Measurements from ENCODE around the gene TCTN1.
A peak's percentile ranks its signal among the peaks of the same experiment; 100 is the strongest.
"Not testable (repeated sequence)": the region's sequence is repeated elsewhere in the genome, so short reads cannot be mapped to it uniquely, and the experiment has no call there.

Gene TCTN1

DNA sequence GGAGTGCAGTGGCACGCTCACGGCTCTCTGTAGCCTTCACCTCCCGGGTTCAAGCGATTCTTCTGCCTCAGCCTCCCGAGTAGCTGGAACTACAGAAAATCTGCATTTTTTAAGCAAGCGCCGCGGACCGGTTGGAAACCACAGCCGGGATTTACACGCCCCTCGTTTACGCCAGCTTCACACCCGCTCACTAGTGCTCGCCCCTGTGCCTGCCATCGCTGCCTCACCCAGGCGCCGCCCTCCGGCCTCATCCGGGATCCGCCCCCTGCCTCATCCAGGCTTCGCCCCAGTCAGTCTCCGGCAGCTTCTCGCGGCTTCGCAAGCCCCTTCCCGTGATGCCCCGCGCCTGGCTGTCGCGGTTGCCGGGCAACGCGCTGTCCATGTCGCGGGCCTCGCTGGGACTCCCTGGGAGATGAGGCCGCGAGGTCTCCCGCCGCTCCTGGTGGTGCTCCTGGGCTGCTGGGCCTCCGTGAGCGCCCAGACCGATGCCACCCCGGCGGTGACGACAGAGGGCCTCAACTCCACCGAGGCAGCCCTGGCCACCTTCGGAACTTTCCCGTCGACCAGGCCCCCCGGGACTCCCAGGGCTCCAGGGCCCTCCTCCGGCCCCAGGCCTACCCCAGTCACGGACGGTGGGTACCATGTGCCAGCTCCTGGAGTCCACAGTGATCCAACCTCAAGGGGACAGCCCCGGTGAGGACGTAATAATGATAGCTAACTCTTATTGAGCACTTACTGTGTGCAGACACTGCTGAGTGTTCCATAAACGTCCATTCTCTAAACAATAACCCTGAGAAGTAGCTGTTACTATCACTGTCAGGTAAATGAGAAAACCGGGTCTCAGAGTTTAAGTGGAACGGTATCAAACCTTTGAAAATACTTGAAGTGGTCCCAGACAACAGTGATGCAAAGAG is at the start of gene TCTN1:
TSS of gene TCTN1 (plus strand) at position 359 of the 914 bp plus-strand sequence. CDS start at position 413, 54 bp downstream.
- peaks cover 7% of the 10 kb centered on the region for H3K4me1 ChIP-seq (ENCODE audit: control insufficient read depth, insufficient read depth, low read length)
- H3K27me3 ChIP-seq (replicated peaks; ENCODE audit: control insufficient read depth, insufficient read depth, low read length) = no peaks in the 10 kb centered on the region
- no peaks in the 10 kb centered on the region for H3K9me3 ChIP-seq (ENCODE audit: control insufficient read depth, low read length)

GRCh38 chr12:110564471-110564991 is 49.4 kb upstream of the TCTN1 start:
- no peaks in the 10 kb centered on the region for H3K9me3 ChIP-seq (ENCODE audit: control insufficient read depth, low read length)
- no peaks in the 10 kb centered on the region for H3K36me3 ChIP-seq (ENCODE audit: control insufficient read depth, insufficient read depth, low read length, severe bottlenecking)
- H3K9ac ChIP-seq (ENCODE audit: low read length) = peak overlapping the region; percentile 35
- peaks cover 62% of the 10 kb centered on the region for H3K4me1 ChIP-seq (ENCODE audit: control insufficient read depth, insufficient read depth, low read length)
- H3K27me3 ChIP-seq (replicated peaks; ENCODE audit: control insufficient read depth, insufficient read depth, low read length) = no peaks in the 10 kb centered on the region
- DNase-seq (ENCODE audit: low read depth) = no peak
- H3K4me3 ChIP-seq (ENCODE audit: low read length) = peak overlapping the region; percentile 34

More for the DNA sequence above, at the start of gene TCTN1:
- peak within 1 kb of the TSS; percentile 89 for H3K4me3 ChIP-seq (ENCODE audit: low read length)
- H3K36me3 ChIP-seq (ENCODE audit: control insufficient read depth, insufficient read depth, low read length, severe bottlenecking) = peaks cover 5% of the 10 kb centered on the region
- peak within 1 kb of the TSS; percentile 91 for H3K9ac ChIP-seq (ENCODE audit: low read length)
- DNase-seq (ENCODE audit: low read depth) = peak; percentile 99

DNA sequence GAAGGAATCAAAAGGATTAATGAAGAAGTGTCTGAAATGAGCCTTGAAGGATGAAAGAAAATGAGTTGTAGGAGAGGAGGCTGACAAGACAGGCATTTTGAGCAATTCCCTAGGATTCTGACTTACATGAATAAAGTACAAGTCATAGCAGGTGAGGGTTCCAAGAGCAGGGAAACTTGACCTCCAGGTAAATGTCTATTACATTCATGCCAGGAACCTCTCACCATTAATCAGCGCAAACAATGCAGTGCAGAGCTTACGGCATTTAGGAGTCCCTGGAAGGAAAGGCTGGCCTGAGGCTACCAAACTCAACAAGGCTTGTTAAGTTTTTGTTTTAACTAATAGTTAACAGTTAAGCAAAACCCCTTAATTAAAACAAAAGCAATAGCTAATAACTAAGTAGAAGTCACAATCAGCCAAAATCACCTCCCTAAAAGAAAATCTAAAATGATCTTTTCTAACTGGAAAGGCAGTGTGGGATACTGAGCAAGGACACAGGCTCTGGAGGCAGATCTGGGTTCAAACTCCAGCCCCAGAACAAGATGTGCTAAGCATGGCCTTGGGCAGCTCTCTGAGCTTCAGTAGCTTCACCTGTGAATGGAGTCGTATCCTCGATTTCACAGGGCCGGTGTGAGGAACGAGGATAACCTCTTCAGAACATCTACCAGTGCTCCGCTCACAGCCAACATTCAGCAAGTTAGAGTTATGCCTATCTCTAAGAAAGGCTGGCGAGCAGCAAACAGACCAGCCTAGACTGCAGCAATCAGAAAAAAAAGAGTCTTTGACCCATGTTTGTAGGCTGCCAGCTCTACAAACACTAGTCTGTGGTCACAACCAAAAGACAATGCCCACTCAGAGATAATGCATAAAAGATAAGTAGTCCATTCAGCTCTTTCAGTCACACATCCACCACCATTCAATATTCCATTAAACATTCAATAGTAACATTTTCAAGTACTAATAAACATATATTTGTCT is 47.7 kb upstream of the TCTN1 start:
- H3K36me3 ChIP-seq (ENCODE audit: control insufficient read depth, insufficient read depth, low read length, severe bottlenecking) = no peaks in the 10 kb centered on the region
- H3K9me3 ChIP-seq (ENCODE audit: control insufficient read depth, low read length) = no peaks in the 10 kb centered on the region
- H3K27me3 ChIP-seq (replicated peaks; ENCODE audit: control insufficient read depth, insufficient read depth, low read length) = no peaks in the 10 kb centered on the region
- no peak overlapping the region for H3K4me3 ChIP-seq (ENCODE audit: low read length)
- peaks cover 52% of the 10 kb centered on the region for H3K4me1 ChIP-seq (ENCODE audit: control insufficient read depth, insufficient read depth, low read length)
- no peak for DNase-seq (ENCODE audit: low read depth)
- no peak overlapping the region for H3K9ac ChIP-seq (ENCODE audit: low read length)

- H3K9ac ChIP-seq (ENCODE audit: low read length) = no peak overlapping the region
- peaks cover 44% of the 10 kb centered on the region for H3K4me1 ChIP-seq (ENCODE audit: control insufficient read depth, insufficient read depth, low read length)
- no peaks in the 10 kb centered on the region for H3K36me3 ChIP-seq (ENCODE audit: control insufficient read depth, insufficient read depth, low read length, severe bottlenecking)
- H3K9me3 ChIP-seq (ENCODE audit: control insufficient read depth, low read length) = no peaks in the 10 kb centered on the region
- no peak for DNase-seq (ENCODE audit: low read depth)
- no peak overlapping the region for H3K4me3 ChIP-seq (ENCODE audit: low read length)
- H3K27me3 ChIP-seq (replicated peaks; ENCODE audit: control insufficient read depth, insufficient read depth, low read length) = no peaks in the 10 kb centered on the region
These were observed 46.9 kb upstream of the TCTN1 start for GRCh38 chr12:110566993-110567392.

GRCh38 chr12:110568752-110569151 is 45.2 kb upstream of the TCTN1 start:
- H3K36me3 ChIP-seq (ENCODE audit: control insufficient read depth, insufficient read depth, low read length, severe bottlenecking) = no peaks in the 10 kb centered on the region
- H3K27me3 ChIP-seq (replicated peaks; ENCODE audit: control insufficient read depth, insufficient read depth, low read length) = no peaks in the 10 kb centered on the region
- H3K9ac ChIP-seq (ENCODE audit: low read length) = no peak overlapping the region
- H3K4me1 ChIP-seq (ENCODE audit: control insufficient read depth, insufficient read depth, low read length) = peaks cover 32% of the 10 kb centered on the region
- no peak for DNase-seq (ENCODE audit: low read depth)
- no peaks in the 10 kb centered on the region for H3K9me3 ChIP-seq (ENCODE audit: control insufficient read depth, low read length)
- no peak overlapping the region for H3K4me3 ChIP-seq (ENCODE audit: low read length)

DNA sequence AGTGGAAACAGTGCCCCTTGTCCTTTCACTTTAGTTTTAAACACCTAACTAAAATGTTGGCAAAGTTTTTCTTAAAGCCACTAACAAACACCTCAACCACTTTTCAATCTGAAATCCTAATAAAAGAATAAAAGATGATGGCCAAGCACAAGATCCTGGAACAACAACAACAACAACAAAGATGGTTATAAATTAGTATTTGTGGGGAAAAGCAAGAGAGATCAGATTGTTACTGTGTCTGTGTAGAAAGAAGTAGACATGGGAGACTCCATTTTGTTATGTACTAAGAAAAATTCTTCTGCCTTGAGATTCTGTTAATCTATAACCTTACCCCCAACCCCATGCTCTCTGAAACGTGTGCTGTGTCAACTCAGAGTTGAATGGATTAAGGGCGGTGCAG is 44.1 kb upstream of the TCTN1 start:
- DNase-seq (ENCODE audit: low read depth); H3K9me3 ChIP-seq (ENCODE audit: control insufficient read depth, low read length); H3K27me3 ChIP-seq (replicated peaks; ENCODE audit: control insufficient read depth, insufficient read depth, low read length); H3K9ac ChIP-seq (ENCODE audit: low read length); H3K36me3 ChIP-seq (ENCODE audit: control insufficient read depth, insufficient read depth, low read length, severe bottlenecking); H3K4me3 ChIP-seq (ENCODE audit: low read length): not testable (repeated sequence)
- peaks cover 32% of the 10 kb centered on the region for H3K4me1 ChIP-seq (ENCODE audit: control insufficient read depth, insufficient read depth, low read length)

- H3K4me3 ChIP-seq (ENCODE audit: low read length); H3K36me3 ChIP-seq (ENCODE audit: control insufficient read depth, insufficient read depth, low read length, severe bottlenecking); H3K27me3 ChIP-seq (replicated peaks; ENCODE audit: control insufficient read depth, insufficient read depth, low read length); H3K9me3 ChIP-seq (ENCODE audit: control insufficient read depth, low read length); DNase-seq (ENCODE audit: low read depth); H3K9ac ChIP-seq (ENCODE audit: low read length): not testable (repeated sequence)
- H3K4me1 ChIP-seq (ENCODE audit: control insufficient read depth, insufficient read depth, low read length) = peaks cover 33% of the 10 kb centered on the region
These were observed 43.1 kb upstream of the TCTN1 start for GRCh38 chr12:110570798-110571197.

GRCh38 chr12:110574044-110574443 is 39.9 kb upstream of the TCTN1 start:
- DNase-seq (ENCODE audit: low read depth) = no peak
- H3K36me3 ChIP-seq (ENCODE audit: control insufficient read depth, insufficient read depth, low read length, severe bottlenecking) = no peaks in the 10 kb centered on the region
- H3K4me3 ChIP-seq (ENCODE audit: low read length) = peak overlapping the region; percentile 59
- peaks cover 52% of the 10 kb centered on the region for H3K4me1 ChIP-seq (ENCODE audit: control insufficient read depth, insufficient read depth, low read length)
- no peaks in the 10 kb centered on the region for H3K27me3 ChIP-seq (replicated peaks; ENCODE audit: control insufficient read depth, insufficient read depth, low read length)
- peak overlapping the region; percentile 60 for H3K9ac ChIP-seq (ENCODE audit: low read length)
- H3K9me3 ChIP-seq (ENCODE audit: control insufficient read depth, low read length) = no peaks in the 10 kb centered on the region

DNA sequence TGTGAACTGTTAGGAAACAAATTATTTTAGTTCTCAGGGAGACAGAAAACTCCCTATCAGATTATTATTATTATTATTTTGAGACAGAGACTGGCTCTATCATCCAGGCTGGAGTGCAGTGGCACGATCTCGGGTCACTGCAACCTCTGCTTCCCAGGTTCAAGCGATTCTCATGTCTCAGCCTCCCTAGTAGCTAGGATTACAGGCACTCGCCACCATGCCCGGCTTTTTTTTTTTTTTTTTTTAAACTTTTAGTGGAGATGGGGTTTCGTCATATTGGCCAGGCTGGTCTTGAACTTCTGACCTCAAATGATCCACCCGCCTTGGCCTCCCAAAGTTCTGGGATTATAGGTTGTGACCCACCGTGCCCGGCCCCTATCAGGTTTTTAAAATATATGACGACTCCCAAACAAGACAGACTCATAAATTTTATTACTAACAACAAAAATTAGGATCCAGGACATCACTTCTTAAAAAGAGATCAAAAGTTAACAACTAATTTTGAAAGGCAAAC is 39.2 kb upstream of the TCTN1 start:
- peak overlapping the region; percentile 60 for H3K9ac ChIP-seq (ENCODE audit: low read length)
- not testable (repeated sequence) for H3K36me3 ChIP-seq (ENCODE audit: control insufficient read depth, insufficient read depth, low read length, severe bottlenecking); H3K27me3 ChIP-seq (replicated peaks; ENCODE audit: control insufficient read depth, insufficient read depth, low read length); DNase-seq (ENCODE audit: low read depth); H3K9me3 ChIP-seq (ENCODE audit: control insufficient read depth, low read length)
- peaks cover 57% of the 10 kb centered on the region for H3K4me1 ChIP-seq (ENCODE audit: control insufficient read depth, insufficient read depth, low read length)
- peak overlapping the region; percentile 59 for H3K4me3 ChIP-seq (ENCODE audit: low read length)

- H3K36me3 ChIP-seq (ENCODE audit: control insufficient read depth, insufficient read depth, low read length, severe bottlenecking) = no peaks in the 10 kb centered on the region
- peaks cover 57% of the 10 kb centered on the region for H3K4me1 ChIP-seq (ENCODE audit: control insufficient read depth, insufficient read depth, low read length)
- H3K9me3 ChIP-seq (ENCODE audit: control insufficient read depth, low read length) = no peaks in the 10 kb centered on the region
- peak; percentile 46 for DNase-seq (ENCODE audit: low read depth)
- H3K4me3 ChIP-seq (ENCODE audit: low read length) = peak overlapping the region; percentile 29
- H3K27me3 ChIP-seq (replicated peaks; ENCODE audit: control insufficient read depth, insufficient read depth, low read length) = no peaks in the 10 kb centered on the region
- H3K9ac ChIP-seq (ENCODE audit: low read length) = peak overlapping the region; percentile 72
These were observed 38.6 kb upstream of the TCTN1 start for GRCh38 chr12:110575326-110575725.

All from adipocyte (in vitro differentiated cells).